Lower lobe of right lung (tissue), 2 donors: Measurements from ENCODE around the gene DAPK2. TPM values are rescaled to one million over a fixed set of nuclear protein-coding genes. Genes with fewer than 3 reads are reported as not detected.

ENCODE experiments used
- ATAC-seq, 2 donors: fragments of 200-7000 bp; cut with Tn5 transposase; one replicate each; pipeline ENCODE4 v1.9.1; 2020 to 2022; ENCODE audit warnings: mild to moderate bottlenecking in 2 of 2, moderate library complexity in 2 of 2
- DNase-seq: peaks from one replicate; pipeline ENCODE4 v3.0.0-alpha.2; 2020
- H3K27ac ChIP-seq: fragments of 200-600 bp; one replicate; pipeline ENCODE4 v1.8.0; 2022
- H3K27me3 ChIP-seq: fragments of 200-600 bp; one replicate; pipeline ENCODE4 v1.8.0; 2022; ENCODE audit warnings: low read depth
- H3K36me3 ChIP-seq: fragments of 200-600 bp; one replicate; pipeline ENCODE4 v1.8.0; 2022; ENCODE audit warnings: mild to moderate bottlenecking
- H3K4me1 ChIP-seq: fragments of 200-600 bp; one replicate; pipeline ENCODE4 v1.8.0; 2022
- H3K4me3 ChIP-seq: fragments of 200-600 bp; one replicate; pipeline ENCODE4 v1.8.0; 2022; ENCODE audit warnings: mild to moderate bottlenecking
- H3K9me3 ChIP-seq: fragments of 200-600 bp; one replicate; pipeline ENCODE4 v1.8.0; 2022
- CTCF ChIP-seq: fragments of 200-600 bp; IDR thresholded peaks from one replicate; pipeline ENCODE4 v1.8.0; 2022; ENCODE audit warnings: antibody characterized with exemption, mild to moderate bottlenecking
- intact Hi-C: fragments of 100-400 bp; cut with DNase I; formaldehyde crosslinking; loops from one replicate; pipeline ENCODE4 v1.11.0; 2022
- total RNA-seq: library from RNA; stranded (reverse); fragmentation: NEBNext Ultra II Directional; extraction: Animal tissue kit (Norgen Biotek cat#: 25700); gene quantifications from one replicate; pipeline ENCODE4 v1.2.1, GENCODE V29; 2021
- donor health status: DM: no; HTN: yes; CAD: no; lungs with severe emphysema.

Gene DAPK2
- total RNA-seq, 1 donor from 2014 or later = 56.8 TPM

GRCh38 chr15:63999177-63999576 lies 47.1 kb downstream of the DAPK2 start:
- H3K4me3 ChIP-seq = no peak overlapping the region
- H3K27me3 ChIP-seq = no peaks in the 10 kb centered on the region
- DNase-seq = no peak
- TF ChIP-seq CTCF = no peak
- H3K27ac ChIP-seq = no peak overlapping the region
- intact Hi-C loops = no loop called here
- ATAC-seq = peak; percentile 8 to 70
- no peaks in the 10 kb centered on the region for H3K9me3 ChIP-seq
- peaks cover 36% of the 10 kb centered on the region for H3K4me1 ChIP-seq
- no peaks in the 10 kb centered on the region for H3K36me3 ChIP-seq

- no peaks in the 10 kb centered on the region for H3K9me3 ChIP-seq
- H3K36me3 ChIP-seq = no peaks in the 10 kb centered on the region
- H3K27me3 ChIP-seq = no peaks in the 10 kb centered on the region
- no peak for TF ChIP-seq CTCF
- DNase-seq (no peak), ATAC-seq (peak; percentile 13 to 43)
- intact Hi-C loops = no loop called here
- peaks cover 35% of the 10 kb centered on the region for H3K4me1 ChIP-seq
- no peak overlapping the region for H3K27ac ChIP-seq
- H3K4me3 ChIP-seq = no peak overlapping the region
Measured at GRCh38 chr15:63998489-63998888, 47.8 kb downstream of the DAPK2 start.

GRCh38 chr15:63997715-63998442 lies 48.4 kb downstream of the DAPK2 start:
- no peaks in the 10 kb centered on the region for H3K36me3 ChIP-seq
- intact Hi-C loops = no loop called here
- TF ChIP-seq CTCF = no peak
- H3K4me3 ChIP-seq = no peak overlapping the region
- H3K27ac ChIP-seq = no peak overlapping the region
- H3K9me3 ChIP-seq = no peaks in the 10 kb centered on the region
- H3K27me3 ChIP-seq = no peaks in the 10 kb centered on the region
- ATAC-seq (peak; percentile 11 to 19), DNase-seq (no peak)
- peaks cover 31% of the 10 kb centered on the region for H3K4me1 ChIP-seq

GRCh38 chr15:63996794-63997357 lies 49.4 kb downstream of the DAPK2 start:
- no peak overlapping the region for H3K27ac ChIP-seq
- H3K27me3 ChIP-seq = no peaks in the 10 kb centered on the region
- no peak overlapping the region for H3K4me3 ChIP-seq
- H3K4me1 ChIP-seq = peaks cover 41% of the 10 kb centered on the region
- ATAC-seq (no peak), DNase-seq (no peak)
- no peaks in the 10 kb centered on the region for H3K36me3 ChIP-seq
- H3K9me3 ChIP-seq = no peaks in the 10 kb centered on the region
- no peak for TF ChIP-seq CTCF
- intact Hi-C loops = no loop called here

- no peak for ATAC-seq
- DNase-seq = no peak
- Histone ChIP-seq H3K9me3 (no peaks in the 10 kb centered on the region), H3K27me3 (no peaks in the 10 kb centered on the region), H3K4me1 (peaks cover 46% of the 10 kb centered on the region), H3K27ac (no peak overlapping the region), H3K36me3 (no peaks in the 10 kb centered on the region), H3K4me3 (no peak overlapping the region)
- intact Hi-C loops = no loop called here
- no peak for TF ChIP-seq CTCF
Measured at GRCh38 chr15:63995789-63996188, 50.5 kb downstream of the DAPK2 start.
